ENCODE measurements around the gene GTF2H1. TPM values are rescaled to one million over a fixed set of nuclear protein-coding genes. Genes with fewer than 3 reads are reported as not detected.

The GTF2H1 gene
- total RNA-seq, 1 experiment from 2014 or later: 39.4 TPM

GRCh38 chr11:18347471-18348125 lies 25.2 kb downstream of the GTF2H1 start:
- TF ChIP-seq, protein P1, sequence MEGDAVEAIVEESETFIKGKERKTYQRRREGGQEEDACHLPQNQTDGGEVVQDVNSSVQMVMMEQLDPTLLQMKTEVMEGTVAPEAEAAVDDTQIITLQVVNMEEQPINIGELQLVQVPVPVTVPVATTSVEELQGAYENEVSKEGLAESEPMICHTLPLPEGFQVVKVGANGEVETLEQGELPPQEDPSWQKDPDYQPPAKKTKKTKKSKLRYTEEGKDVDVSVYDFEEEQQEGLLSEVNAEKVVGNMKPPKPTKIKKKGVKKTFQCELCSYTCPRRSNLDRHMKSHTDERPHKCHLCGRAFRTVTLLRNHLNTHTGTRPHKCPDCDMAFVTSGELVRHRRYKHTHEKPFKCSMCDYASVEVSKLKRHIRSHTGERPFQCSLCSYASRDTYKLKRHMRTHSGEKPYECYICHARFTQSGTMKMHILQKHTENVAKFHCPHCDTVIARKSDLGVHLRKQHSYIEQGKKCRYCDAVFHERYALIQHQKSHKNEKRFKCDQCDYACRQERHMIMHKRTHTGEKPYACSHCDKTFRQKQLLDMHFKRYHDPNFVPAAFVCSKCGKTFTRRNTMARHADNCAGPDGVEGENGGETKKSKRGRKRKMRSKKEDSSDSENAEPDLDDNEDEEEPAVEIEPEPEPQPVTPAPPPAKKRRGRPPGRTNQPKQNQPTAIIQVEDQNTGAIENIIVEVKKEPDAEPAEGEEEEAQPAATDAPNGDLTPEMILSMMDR (conservative IDR thresholded peaks at IDR 0.05): no peak
- H3K27me3 Mint-ChIP-seq (ENCODE audit: low read depth): no peaks in the 10 kb centered on the region
- Histone ChIP-seq H2BK12ac (ENCODE audit: insufficient read length, low read depth, low read length) (no peak overlapping the region), H4K5ac (ENCODE audit: insufficient read length, low read depth, low read length) (no peak overlapping the region), H2AK5ac (ENCODE audit: insufficient read length, low read length) (no peak overlapping the region), H3K14ac (ENCODE audit: insufficient read depth, low read length) (no peak overlapping the region), H3K79me1 (ENCODE audit: insufficient read depth, low read depth, low read length, poor library complexity, severe bottlenecking) (no peaks in the 10 kb centered on the region), H3K27ac (ENCODE audit: insufficient read length, low read depth, low read length) (no peak overlapping the region), H3T11ph (ENCODE audit: low read length) (no peak overlapping the region), H3K9ac (ENCODE audit: extremely low read depth, insufficient read length, low read length) (no peak overlapping the region), H3K79me2 (ENCODE audit: insufficient read depth, low read length) (no peaks in the 10 kb centered on the region), H3K4me1 (ENCODE audit: insufficient read depth, low read length) (no peaks in the 10 kb centered on the region), H2BK15ac (ENCODE audit: low read depth, low read length) (no peak overlapping the region), H3K9me3 (ENCODE audit: control insufficient read depth, low read depth, low read length) (no peaks in the 10 kb centered on the region), H3K4me2 (ENCODE audit: insufficient read depth, insufficient read length, low read length) (no peak overlapping the region), H3K23ac (ENCODE audit: insufficient read length, low read depth, low read length) (no peak overlapping the region), H4K8ac (replicated peaks; ENCODE audit: insufficient read length, low read depth, low read length) (no peak overlapping the region), H3K27me3 (ENCODE audit: insufficient read depth, low read length) (no peaks in the 10 kb centered on the region), H2AFZ (ENCODE audit: low read length) (no peak overlapping the region), H2BK5ac (ENCODE audit: insufficient read length, low read length) (no peak overlapping the region), H3K18ac (ENCODE audit: insufficient read length, low read depth, low read length) (no peak overlapping the region), H3K56ac (ENCODE audit: insufficient read length, low read depth, low read length) (no peak overlapping the region), H3K23me2 (ENCODE audit: insufficient read length, low read depth, low read length, poor library complexity, severe bottlenecking) (no peaks in the 10 kb centered on the region), H4K91ac (ENCODE audit: insufficient read length, low read depth, low read length) (no peak overlapping the region), H2BK120ac (ENCODE audit: low read depth, low read length, poor library complexity, severe bottlenecking) (no peak overlapping the region), H3K4ac (ENCODE audit: low read depth, low read length) (no peak overlapping the region), H4K20me1 (ENCODE audit: control insufficient read depth, insufficient read depth, insufficient read length) (no peaks in the 10 kb centered on the region), H2BK20ac (ENCODE audit: low read depth, low read length, poor library complexity, severe bottlenecking) (no peak overlapping the region)
- no peak for DNase-seq
- H3K4me1 Mint-ChIP-seq: no peaks in the 10 kb centered on the region
- no peak overlapping the region for H3K4me3 Mint-ChIP-seq
- peaks cover 6 to 52% (median 37%) of the 10 kb centered on the region in 3 experiments; a peak in 6 of 7 replicates for H3K36me3 Mint-ChIP-seq (ENCODE audit: insufficient read depth in 1 of 3, low read depth in 3 of 3)
- H3K27ac Mint-ChIP-seq: no peak overlapping the region; a peak in 1 of 7 replicates
- no peaks in the 10 kb centered on the region for H3K9me3 Mint-ChIP-seq
- no CpG with 5 or more reads among the region's 5 CpGs for WGBS (ENCODE audit: extremely low coverage, insufficient read length, low lambda C conversion rate)

All from H9 (cell line).